ENCODE measurements around the gene SH3PXD2A. TPM values are rescaled to one million over a fixed set of nuclear protein-coding genes. Genes with fewer than 3 reads are reported as not detected.
"Not testable (repeated sequence)": the region's sequence is repeated elsewhere in the genome, so short reads cannot be mapped to it uniquely, and the experiment has no call there.

SH3PXD2A gene
- total and polyA plus RNA-seq, 10 donors, result 2.6 to 50.0 (median 35.2) TPM

DNA sequence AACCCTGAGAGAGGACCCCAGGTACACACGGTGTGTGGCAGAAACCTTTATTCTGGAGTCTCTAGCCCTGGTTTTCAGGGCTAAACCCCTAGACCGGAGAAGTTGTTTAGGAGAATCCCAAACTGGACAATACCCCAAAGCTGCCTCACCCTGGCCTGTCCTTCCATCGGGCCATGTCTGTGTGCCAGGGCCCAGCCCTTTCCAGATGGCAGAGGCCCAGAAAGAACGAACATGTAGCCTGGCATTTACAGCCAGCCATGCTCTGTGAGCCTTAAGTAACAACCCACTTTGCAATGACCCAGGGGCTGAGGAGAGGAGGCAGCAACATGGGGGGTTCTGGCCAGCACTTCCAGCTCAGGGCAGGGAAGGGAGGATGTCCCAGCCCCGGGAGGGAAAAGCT is 219.8 kb downstream of the SH3PXD2A start:
- TF ChIP-seq POLR2AphosphoS5 (IDR thresholded peaks at IDR 0.05) (no peak), POLR2A (IDR thresholded peaks at IDR 0.05) (no peak)
- TF ChIP-seq, protein P1, sequence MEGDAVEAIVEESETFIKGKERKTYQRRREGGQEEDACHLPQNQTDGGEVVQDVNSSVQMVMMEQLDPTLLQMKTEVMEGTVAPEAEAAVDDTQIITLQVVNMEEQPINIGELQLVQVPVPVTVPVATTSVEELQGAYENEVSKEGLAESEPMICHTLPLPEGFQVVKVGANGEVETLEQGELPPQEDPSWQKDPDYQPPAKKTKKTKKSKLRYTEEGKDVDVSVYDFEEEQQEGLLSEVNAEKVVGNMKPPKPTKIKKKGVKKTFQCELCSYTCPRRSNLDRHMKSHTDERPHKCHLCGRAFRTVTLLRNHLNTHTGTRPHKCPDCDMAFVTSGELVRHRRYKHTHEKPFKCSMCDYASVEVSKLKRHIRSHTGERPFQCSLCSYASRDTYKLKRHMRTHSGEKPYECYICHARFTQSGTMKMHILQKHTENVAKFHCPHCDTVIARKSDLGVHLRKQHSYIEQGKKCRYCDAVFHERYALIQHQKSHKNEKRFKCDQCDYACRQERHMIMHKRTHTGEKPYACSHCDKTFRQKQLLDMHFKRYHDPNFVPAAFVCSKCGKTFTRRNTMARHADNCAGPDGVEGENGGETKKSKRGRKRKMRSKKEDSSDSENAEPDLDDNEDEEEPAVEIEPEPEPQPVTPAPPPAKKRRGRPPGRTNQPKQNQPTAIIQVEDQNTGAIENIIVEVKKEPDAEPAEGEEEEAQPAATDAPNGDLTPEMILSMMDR (IDR thresholded peaks at IDR 0.05 in 8 of 11, conservative IDR thresholded peaks at IDR 0.05 in 3 of 11), result no peak
- Histone ChIP-seq H3K9me3 (no peaks in the 10 kb centered on the region), H3K4me3 (no peak overlapping the region), H3K4me1 (peaks cover 0 to 44% (median 17%) of the 10 kb centered on the region in 6 donors), H3K36me3 (peaks cover 0 to 32% (median 0%) of the 10 kb centered on the region in 6 donors), H3K27ac (peak overlapping the region in 4 of 8 donors; percentile 36 to 65 (median 62)), H3K27me3 (replicated peaks in 1 of 7) (no peaks in the 10 kb centered on the region)
- intact Hi-C loops (cut with DNase I; ENCODE audit: low total_unique reads), result no loop called here
- DNase-seq, result no peak
- 64 to 86% (median 83%) methylated on average over 4 to 5 of the region's 5 CpGs for WGBS, 5 donors

DNA sequence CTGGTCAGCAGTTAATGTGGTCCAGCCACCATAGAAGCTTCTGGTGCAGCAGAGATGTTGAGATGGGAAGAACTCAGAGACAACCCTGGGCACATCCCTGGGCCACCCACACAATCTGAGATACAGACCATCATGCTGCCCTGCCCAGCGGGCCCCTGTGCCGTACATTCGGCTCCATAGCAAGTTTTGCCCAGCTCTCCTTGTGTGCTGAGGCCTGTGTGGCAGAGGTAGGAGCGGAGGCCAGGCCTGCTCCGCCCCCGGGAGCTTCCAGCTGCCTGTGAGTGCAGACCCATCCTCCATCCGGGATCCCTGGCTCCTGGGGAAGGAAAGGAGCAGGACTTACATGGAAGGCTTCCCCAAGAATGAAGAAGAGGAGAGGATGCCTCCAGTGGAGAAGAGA is 221.5 kb downstream of the SH3PXD2A start:
- H3K9me3 ChIP-seq, result no peaks in the 10 kb centered on the region
- 86 to 96% (median 94%) methylated on average over 5 to 7 of the region's 7 CpGs for WGBS, 5 donors
- no peak for DNase-seq
- intact Hi-C loops (cut with DNase I; ENCODE audit: low total_unique reads), result no loop called here
- H3K27ac ChIP-seq, result no peak overlapping the region
- peaks cover 0 to 43% (median 15%) of the 10 kb centered on the region in 6 donors for H3K4me1 ChIP-seq
- no peaks in the 10 kb centered on the region for H3K27me3 ChIP-seq (replicated peaks in 1 of 7)
- TF ChIP-seq, protein P1 (IDR thresholded peaks at IDR 0.05 in 8 of 11, conservative IDR thresholded peaks at IDR 0.05 in 3 of 11), result no peak
- TF ChIP-seq POLR2A (IDR thresholded peaks at IDR 0.05) (no peak), POLR2AphosphoS5 (IDR thresholded peaks at IDR 0.05) (no peak)
- no peak overlapping the region for H3K4me3 ChIP-seq
- H3K36me3 ChIP-seq, result peaks cover 0 to 27% (median 0%) of the 10 kb centered on the region in 6 donors

DNA sequence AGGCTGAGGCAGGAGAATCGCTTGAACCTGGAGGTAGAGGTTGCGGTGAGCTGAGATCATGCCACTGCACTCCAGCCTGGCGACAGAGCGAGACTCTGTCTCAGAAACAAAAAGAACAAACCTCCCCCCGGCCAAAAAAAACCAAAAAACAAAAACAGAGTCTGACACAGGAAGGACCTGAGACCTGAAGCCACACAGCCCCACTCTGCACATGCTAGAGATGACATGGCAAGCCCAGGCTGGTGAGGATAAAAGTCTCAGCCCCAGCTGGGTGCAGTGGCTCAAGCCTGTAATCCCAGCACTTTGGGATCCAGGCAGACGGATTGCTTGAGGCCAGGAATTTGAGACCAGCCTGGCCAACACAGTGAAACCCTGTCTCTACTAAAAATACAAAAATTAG is 222.5 kb downstream of the SH3PXD2A start:
- H3K27ac ChIP-seq; DNase-seq; H3K27me3 ChIP-seq (replicated peaks in 1 of 7); intact Hi-C loops (cut with DNase I; ENCODE audit: low total_unique reads); H3K9me3 ChIP-seq; H3K4me3 ChIP-seq: not testable (repeated sequence)
- Histone ChIP-seq H3K36me3 (peaks cover 0 to 32% (median 0%) of the 10 kb centered on the region in 6 donors), H3K4me1 (peaks cover 0 to 35% (median 11%) of the 10 kb centered on the region in 6 donors)
- 85 to 95% (median 91%) methylated on average over 6 of the region's 6 CpGs for WGBS, 5 donors

DNA sequence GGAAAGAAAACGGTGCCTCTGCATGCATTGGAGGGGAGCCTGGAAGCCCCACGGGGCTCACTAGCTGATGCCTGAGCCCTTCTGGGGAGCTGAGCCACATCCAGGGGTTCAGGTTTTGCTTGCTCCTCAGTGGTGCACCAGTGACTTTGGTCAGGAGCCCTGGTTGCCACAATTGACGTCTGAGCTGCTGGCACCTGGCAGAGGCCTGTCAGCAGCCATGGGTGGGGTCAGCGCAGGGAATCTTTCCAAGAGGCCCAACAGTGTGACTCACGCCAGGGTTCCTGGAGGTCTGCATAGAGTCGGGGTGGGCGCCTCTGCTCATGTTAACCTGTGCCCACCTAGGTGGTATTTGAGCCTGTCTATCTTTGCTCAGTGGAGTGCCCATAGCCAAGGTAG is 223.1 kb downstream of the SH3PXD2A start:
- Histone ChIP-seq H3K27me3 (replicated peaks in 1 of 7) (no peaks in the 10 kb centered on the region), H3K4me3 (no peak overlapping the region), H3K9me3 (no peaks in the 10 kb centered on the region), H3K27ac (no peak overlapping the region), H3K36me3 (peaks cover 0 to 38% (median 1%) of the 10 kb centered on the region in 6 donors), H3K4me1 (peaks cover 0 to 29% (median 9%) of the 10 kb centered on the region in 6 donors)
- DNase-seq, result no peak
- TF ChIP-seq, protein P1 (IDR thresholded peaks at IDR 0.05 in 8 of 11, conservative IDR thresholded peaks at IDR 0.05 in 3 of 11), result no peak
- TF ChIP-seq POLR2A (IDR thresholded peaks at IDR 0.05) (no peak), POLR2AphosphoS5 (IDR thresholded peaks at IDR 0.05) (no peak)
- intact Hi-C loops (cut with DNase I; ENCODE audit: low total_unique reads), result no loop called here
- WGBS, 5 donors, result 71 to 78% (median 73%) methylated on average over 5 to 7 of the region's 7 CpGs

DNA sequence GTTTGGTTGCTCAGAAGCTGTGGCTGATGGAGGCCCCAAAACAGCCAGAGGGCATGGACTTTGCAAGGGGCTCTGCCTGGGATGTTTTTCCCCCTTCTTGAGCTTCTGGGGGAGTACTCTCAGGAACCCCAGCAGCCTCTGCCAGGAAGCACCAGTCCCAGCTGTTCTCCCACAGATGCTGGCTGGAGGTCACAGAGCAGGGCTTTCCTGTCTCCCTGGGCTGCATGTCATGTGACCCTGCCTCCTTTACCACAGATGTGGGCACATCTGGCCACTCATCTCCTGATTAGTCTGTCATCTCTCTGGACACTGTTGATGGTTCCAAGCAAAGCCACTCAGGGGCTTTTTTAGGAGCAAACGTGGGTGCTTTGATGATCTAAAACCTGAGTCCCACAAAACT is 225.2 kb downstream of the SH3PXD2A start:
- intact Hi-C loops (cut with DNase I; ENCODE audit: low total_unique reads), result no loop called here
- Histone ChIP-seq H3K27me3 (replicated peaks in 1 of 7) (no peaks in the 10 kb centered on the region), H3K4me1 (peaks cover 0 to 11% (median 1%) of the 10 kb centered on the region in 6 donors), H3K9me3 (no peaks in the 10 kb centered on the region), H3K4me3 (no peak overlapping the region), H3K27ac (no peak overlapping the region), H3K36me3 (peaks cover 0 to 59% (median 19%) of the 10 kb centered on the region in 6 donors)
- no peak for TF ChIP-seq POLR2A (IDR thresholded peaks at IDR 0.05)
- no peak for TF ChIP-seq POLR2AphosphoS5 (IDR thresholded peaks at IDR 0.05)
- TF ChIP-seq, protein P1 (IDR thresholded peaks at IDR 0.05 in 8 of 11, conservative IDR thresholded peaks at IDR 0.05 in 3 of 11), result no peak
- WGBS, 5 donors, result 28 to 78% (median 58%) methylated on average over 1 of the region's 1 CpG
- no peak for DNase-seq
